ENCODE measurements around the gene HOXB8.

The HOXB8 gene

GRCh38 chr17:48637323-48638260 lies 22.5 kb upstream of the HOXB8 start:
- DNase-seq (ENCODE audit: low read depth, low spot score): no peak

GRCh38 chr17:48636177-48637018 lies 21.3 kb upstream of the HOXB8 start:
- DNase-seq (ENCODE audit: low read depth, low spot score): no peak

GRCh38 chr17:48634493-48635208 lies 19.6 kb upstream of the HOXB8 start:
- DNase-seq (ENCODE audit: low read depth, low spot score): no peak

GRCh38 chr17:48633266-48633677 lies 18.2 kb upstream of the HOXB8 start:
- no peak for DNase-seq (ENCODE audit: low read depth, low spot score)

GRCh38 chr17:48632579-48633265 lies 17.6 kb upstream of the HOXB8 start:
- no peak for DNase-seq (ENCODE audit: low read depth, low spot score)

- DNase-seq (ENCODE audit: low read depth, low spot score): no peak
These were observed 16.8 kb upstream of the HOXB8 start for GRCh38 chr17:48631693-48632578.

- no peak for DNase-seq (ENCODE audit: low read depth, low spot score)
These were observed 16.0 kb upstream of the HOXB8 start for GRCh38 chr17:48630925-48631692.

- no peak for DNase-seq (ENCODE audit: low read depth, low spot score)
These were observed 15.2 kb upstream of the HOXB8 start for GRCh38 chr17:48630009-48630924.

GRCh38 chr17:48629411-48629759 lies 14.3 kb upstream of the HOXB8 start:
- DNase-seq (ENCODE audit: low read depth, low spot score): no peak

GRCh38 chr17:48628649-48629410 lies 13.7 kb upstream of the HOXB8 start:
- DNase-seq (ENCODE audit: low read depth, low spot score): no peak

GRCh38 chr17:48627623-48628521 lies 12.8 kb upstream of the HOXB8 start:
- DNase-seq (ENCODE audit: low read depth, low spot score): no peak

GRCh38 chr17:48627118-48627597 lies 12.1 kb upstream of the HOXB8 start:
- no peak for DNase-seq (ENCODE audit: low read depth, low spot score)

GRCh38 chr17:48626245-48627117 lies 11.4 kb upstream of the HOXB8 start, which contains the start of gene HOXB9:
HOXB9 (minus strand) TSS chr17:48626358; CDS start chr17:48626269, 89 bp downstream.
- DNase-seq (ENCODE audit: low read depth, low spot score): no peak

- DNase-seq (ENCODE audit: low read depth, low spot score): no peak
These were observed 10.6 kb upstream of the HOXB8 start for GRCh38 chr17:48625495-48626244.

All from iPS DF 19.7 (cell line).